GM18873 (cell line): ENCODE results near the gene GNAQ.

Source experiments
- ATAC-seq: cut with Tn5 transposase; IDR thresholded peaks from one replicate; pipeline ENCODE4 v1.9.1; 2021; ENCODE audit warnings: mild to moderate bottlenecking, moderate library complexity, moderate number of reproducible peaks; ENCODE audit not compliant: unreplicated experiment, low FRiP score

Gene GNAQ

DNA sequence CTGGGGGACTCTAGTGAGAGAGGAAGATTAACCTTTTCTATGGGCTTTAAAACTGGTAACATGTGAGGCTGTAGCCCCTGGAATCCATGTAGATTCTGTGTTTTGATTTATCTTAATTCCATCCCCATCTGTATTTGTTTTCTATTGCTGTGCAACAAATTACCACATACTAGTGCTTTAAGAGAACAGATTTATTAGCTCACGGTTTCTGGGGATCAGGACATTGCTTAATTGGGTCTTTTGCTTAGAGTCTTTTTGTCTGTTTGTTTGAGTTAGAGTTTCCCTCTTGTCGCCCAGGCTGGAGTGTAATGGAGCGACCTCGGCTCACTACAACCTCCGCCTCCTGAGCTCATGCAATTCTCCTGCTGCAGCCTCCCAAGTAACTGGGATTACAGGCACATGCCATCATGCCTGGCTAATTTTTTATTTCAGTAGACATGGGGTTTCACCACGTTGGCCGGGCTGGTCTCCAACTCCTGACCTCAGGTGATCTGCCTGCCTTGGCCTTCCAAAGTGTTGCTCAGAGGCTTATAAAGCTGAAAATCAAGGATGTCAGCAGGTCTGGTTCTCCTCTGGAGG lies 353.6 kb downstream of the GNAQ start:
- ATAC-seq, result no peak

DNA sequence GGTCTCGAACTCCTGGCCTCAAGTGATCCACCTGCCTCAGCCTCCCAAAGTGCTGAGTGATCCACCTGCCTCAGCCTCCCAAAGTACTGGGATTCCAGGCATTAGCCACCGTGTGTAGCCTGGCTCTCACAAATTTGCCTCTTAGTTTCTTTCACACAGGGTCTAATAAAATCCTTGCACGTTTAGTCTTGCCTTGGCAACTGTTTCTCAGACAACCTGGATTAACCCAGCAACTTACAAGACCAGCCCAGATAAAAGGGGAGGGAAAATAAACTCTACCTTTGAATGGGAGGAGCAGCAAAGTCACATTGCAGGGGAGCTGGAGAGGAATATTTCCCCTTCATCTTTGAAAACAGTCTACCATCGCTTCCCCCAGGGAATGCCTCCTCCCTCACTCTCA lies 354.2 kb downstream of the GNAQ start:
- no peak for ATAC-seq

DNA sequence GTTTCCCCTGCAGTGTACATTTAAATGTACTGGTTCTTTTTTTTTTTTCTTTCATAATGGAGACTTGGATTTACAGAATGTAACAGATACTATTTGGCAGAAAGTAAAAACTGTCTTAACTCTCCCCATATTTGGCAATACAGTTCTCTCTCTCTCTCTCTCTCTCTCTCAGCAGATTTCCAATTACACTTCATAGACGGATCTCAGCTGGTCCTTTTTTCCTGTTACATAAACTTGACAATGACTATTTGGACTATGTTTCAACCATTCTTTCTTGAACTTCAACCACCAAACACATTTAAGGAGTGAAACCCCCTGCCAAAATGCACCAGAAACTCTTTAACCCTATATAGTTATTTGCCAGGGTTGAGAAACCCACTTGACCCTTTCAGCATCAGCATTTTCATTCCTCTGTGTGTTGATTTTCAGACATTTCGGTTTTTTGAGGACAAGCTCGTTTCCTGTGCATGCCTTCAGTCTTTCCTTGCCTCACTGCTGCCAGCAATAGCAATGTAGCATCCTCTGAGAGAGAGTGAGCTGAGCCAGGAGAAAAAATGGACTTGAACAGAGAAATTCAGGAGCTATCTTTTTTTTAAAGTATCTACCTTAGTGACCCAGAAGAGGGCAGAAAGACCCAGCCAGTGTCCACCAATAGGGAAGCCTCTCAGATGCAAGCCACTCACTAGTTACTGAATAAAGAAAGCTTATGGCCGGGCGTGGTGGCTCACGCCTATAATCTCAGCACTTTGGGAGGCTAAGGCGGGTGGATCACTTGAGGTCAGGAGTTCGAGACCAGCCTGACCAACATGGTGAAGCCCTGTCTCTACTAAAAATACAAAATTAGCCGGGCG lies 357.4 kb downstream of the GNAQ start:
- ATAC-seq, result no peak

DNA sequence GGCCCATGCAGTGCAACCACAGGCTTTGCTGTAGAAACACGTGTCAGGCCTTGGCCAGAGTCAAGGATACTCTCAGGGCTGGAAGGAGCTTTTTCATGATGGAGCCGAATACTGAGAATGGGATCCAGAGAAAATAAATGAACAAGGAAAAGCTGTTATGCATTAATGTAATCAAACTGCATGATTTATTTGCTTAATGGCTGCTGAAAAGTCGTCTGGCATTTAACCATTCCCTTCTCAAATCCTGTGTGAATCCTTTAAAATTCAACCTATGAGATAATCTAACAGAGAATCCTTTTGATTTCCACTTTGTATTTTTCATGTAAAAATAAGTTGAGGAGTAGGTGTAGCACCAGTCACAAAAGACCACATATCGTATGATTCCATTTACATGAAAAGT lies 359.4 kb downstream of the GNAQ start:
- no peak for ATAC-seq

DNA sequence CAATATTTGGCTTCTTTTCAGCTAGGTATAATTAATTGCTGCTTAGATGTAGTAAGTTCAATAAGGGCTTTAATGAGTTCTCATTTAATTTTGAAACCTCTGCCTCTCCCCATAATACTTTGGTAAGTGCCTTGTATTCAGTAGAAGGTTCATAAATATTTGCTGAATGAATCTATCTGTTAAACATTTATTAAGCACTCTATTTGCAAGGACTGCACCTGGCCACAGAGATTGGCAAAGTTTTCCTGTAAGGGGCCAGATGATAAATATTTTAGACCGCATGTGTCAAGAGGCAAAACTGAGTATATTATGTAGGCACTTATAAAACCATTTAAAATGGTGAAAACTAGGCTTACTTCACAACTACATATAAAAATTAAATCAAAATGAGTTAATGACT lies 364.5 kb downstream of the GNAQ start:
- ATAC-seq, result no peak
